Pulmonary artery endothelial cell (primary cell): Measurements from ENCODE around the gene CCNY. TPM values are rescaled to one million over a fixed set of nuclear protein-coding genes. Genes with fewer than 3 reads are reported as not detected.

Experiments used
- DNase-seq: peaks from one replicate; pipeline ENCODE4 v3.0.0-alpha.2; 2011; ENCODE audit warnings: low read depth, low spot score
- total RNA-seq: library from RNA; depleted of rRNA; stranded (reverse); fragments of >200 nt; gene quantifications from 2 replicates; pipeline ENCODE4 v1.2.3, GENCODE V29; 2014

CCNY gene
- total RNA-seq, 1 donor from 2014 or later = 93.8 TPM

- DNase-seq = no peak
Measured at GRCh38 chr10:35423505-35424306, 87.4 kb downstream of the CCNY start.

DNA sequence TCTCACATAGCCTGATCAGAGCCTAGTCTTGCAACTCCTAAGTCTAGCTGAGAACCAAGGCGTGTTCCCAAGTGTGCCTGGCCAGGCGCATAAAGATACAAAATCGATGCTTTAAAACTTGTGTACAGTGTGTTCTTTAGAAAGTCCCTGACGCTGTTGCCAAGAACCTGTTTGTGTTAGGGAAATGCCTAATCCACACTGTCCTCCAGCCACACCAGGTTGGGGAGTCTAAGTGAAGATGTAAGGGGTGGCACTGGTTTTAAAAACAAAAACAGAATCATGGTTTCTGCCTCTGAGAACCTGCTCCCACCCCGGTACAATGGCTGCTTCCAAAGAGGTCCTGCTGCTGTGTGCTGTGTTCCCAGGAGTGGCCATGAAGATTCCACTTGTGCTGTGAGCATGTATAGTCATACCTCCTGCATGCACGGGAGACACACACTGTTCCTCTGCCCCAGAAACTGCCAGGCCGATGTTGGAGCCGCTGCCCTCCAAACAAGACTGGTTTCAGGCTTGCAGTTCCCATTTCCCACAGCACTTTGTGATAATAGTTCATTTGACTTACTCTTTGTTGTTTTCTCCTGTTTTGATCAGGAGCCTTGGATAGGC lies 88.5 kb downstream of the CCNY start:
- no peak for DNase-seq

DNA sequence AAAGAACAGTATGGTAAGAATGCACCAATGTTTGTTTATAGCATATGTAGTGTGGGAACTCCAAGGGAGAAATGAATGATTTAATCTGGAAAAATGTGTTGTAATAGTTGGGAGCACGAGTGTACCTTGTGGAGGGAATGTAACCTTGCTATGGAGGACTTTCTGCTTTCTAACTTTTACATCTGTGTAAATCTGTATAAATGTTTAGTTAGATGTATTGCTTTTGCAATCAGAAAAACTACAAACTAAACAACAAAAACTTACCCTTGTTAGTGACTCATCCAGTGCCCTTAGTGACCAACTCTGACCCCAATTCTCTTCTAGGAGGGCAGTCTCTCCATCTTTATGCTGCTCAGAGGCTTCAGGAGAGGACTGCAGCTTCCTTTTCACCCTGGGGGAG lies 89.3 kb downstream of the CCNY start:
- no peak for DNase-seq

- no peak for DNase-seq
Measured at GRCh38 chr10:35426657-35427056, 90.3 kb downstream of the CCNY start.

- no peak for DNase-seq
Measured at GRCh38 chr10:35427543-35427942, 91.2 kb downstream of the CCNY start.

- no peak for DNase-seq
Measured at GRCh38 chr10:35428521-35428920, 92.2 kb downstream of the CCNY start.

DNA sequence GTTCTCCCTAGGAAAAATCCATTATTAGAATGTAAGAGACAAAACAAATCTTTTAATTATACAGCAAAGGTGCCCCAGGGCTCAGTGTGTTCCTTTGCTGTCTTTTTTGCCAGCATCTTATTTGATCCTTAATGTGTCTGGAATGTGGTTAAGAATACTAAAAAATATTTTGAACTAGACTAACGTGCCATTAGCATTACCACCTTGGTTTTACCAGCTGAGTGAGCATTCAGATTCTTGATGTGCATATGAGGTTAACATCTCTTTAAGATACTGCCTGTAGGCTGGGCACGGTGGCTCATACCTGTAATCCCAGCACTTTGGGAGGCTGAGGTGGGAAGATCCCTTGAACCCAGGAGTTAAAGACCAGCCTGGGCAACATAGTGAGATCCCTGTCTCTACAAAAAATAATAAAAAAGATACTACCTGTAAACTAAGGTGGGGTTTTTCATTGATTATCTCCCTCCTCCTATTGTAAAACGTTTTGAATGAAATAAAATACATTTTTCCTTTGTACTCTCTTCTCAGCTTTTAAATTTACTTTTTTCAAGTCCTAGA lies 96.6 kb downstream of the CCNY start:
- no peak for DNase-seq

GRCh38 chr10:35433851-35434426 lies 97.6 kb downstream of the CCNY start:
- no peak for DNase-seq

- DNase-seq = no peak
Measured at GRCh38 chr10:35434533-35434932, 98.2 kb downstream of the CCNY start.

DNA sequence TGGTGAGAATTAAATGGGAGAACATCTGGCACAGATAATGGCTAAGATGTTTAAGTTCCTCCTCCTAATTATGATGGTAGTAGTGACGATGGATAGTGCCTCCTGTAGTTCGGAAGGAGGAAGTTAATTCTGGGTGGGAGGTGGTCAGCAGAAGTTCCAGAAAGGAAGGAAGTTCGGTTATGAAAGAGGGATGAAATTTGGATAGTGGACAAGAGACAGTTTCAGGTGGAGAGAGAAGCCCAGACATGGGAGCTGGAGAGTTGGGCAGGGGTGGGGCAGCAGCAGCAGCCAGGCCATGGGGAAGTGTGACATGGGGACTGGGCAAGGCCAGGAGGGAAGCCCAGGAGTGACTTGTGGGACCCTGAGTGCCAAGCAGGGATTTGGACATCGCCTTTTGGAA lies 99.5 kb downstream of the CCNY start:
- no peak for DNase-seq

DNA sequence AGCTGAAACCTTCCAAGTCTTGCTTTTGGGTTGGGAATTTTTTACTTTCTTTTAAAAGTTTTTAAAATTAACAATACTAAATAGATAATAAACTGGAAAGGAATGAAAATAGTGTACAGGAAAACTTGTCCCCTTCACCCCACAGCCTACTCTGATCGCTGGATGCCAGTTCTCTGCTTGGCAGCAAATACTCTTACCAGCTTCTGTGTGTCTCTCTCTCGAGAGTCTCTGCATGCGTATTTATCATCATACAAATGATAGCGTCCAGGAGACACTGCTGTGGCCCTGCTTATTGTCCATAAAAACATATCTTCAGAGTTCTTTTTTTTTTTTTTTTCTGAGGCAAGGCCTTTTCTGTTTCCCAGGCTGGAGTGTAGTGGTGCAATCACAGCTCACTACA lies 101.5 kb downstream of the CCNY start:
- no peak for DNase-seq

GRCh38 chr10:35438718-35439571 lies 102.6 kb downstream of the CCNY start:
- DNase-seq = no peak

DNA sequence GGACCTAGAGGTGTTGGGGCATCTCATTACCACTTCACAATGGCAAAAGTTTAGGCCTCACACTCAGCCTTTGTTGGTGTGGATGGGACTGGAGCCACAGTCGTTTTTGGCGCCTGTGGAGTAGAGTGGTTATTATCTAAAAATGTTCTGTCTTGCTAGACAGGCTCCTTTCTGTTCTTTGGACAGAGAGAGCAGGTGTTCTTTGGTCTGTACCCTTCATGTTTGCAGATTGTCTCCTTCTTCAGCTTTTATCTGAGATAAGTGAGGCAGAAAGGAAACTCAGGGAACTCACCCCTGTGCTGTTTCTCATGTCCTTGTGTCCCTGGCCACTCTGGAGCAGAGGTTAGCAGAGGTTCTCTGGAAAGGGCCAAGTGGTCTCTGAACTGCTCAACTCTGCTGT lies 103.7 kb downstream of the CCNY start:
- DNase-seq = no peak

GRCh38 chr10:35442028-35442427 lies 105.7 kb downstream of the CCNY start:
- DNase-seq = no peak

GRCh38 chr10:35442592-35442991 lies 106.3 kb downstream of the CCNY start:
- DNase-seq = no peak

DNA sequence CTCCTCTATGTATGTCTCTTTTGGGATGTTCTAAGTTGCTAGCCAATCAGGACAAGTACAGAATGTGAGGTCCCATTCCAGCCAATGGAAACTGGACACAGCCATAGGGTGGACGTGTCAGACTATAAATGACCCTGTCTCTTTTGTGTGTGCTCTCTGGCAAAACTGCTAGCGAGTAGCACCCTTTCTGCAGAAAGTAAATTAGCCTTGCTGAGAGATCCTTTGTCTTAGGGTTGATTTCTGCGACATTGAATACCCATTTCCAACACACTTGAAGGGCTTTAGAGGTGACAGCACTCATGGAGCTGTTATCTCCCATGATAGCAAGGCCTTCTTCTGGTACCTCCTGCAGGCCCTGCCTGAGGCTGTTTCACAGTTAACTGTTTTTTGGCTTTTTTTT lies 107.5 kb downstream of the CCNY start:
- DNase-seq = no peak

- DNase-seq = no peak
Measured at GRCh38 chr10:35445150-35445884, 109.0 kb downstream of the CCNY start.

DNA sequence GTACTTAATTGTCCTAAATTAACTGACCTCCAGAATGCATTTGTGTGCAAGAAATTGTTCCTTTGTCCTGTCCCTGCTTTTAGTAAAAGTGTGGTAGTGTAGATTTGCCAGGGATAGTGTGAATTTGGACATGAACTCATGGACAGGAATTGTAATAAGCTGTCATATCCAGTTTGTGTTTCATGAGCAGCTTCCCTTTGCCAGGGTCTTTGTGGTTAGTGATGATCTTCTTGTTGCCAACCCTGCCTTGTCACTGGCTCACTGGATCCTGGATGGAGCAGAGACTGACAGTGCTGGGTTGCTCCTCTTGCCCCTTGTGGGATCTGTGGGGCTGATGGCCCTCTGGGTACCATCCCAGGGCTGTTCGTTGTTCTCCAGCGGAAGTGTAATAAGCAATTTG lies 110.1 kb downstream of the CCNY start:
- no peak for DNase-seq

DNA sequence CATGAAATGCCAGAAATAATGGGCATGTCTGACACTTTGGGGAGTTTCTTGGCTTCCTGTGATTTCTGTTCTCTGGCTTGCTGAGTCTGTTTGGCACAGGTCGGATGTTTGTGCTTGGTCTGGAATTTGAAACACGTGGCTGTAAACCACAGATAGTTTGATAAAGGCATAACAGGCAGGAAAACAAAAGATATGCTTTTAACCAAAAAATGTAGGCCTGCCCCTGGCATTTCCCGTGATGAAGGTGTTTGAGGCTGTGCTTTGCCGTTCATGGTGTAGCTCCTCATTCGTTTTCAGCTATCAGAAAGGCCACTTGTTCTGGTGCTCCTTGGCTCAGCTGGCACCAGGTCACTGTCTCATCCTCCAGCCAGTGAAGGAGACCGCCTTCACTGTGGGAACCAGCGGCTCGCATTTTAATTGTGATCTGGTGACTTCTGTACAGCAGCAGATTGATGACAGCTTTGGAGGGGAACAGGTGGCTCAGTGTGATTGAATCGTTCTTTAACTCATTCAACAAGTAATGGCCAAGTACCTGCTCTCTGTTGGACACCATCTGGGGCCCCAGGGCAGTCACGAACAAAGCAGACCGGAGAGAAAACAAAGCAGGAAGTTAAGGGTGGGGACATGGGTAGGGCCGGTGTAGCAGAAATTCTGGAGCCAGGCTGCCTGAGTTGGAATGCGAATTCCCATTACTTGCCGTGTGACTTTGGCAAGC lies 111.5 kb downstream of the CCNY start:
- peak; percentile 74 for DNase-seq
